Karpas-422 (cell line): Measurements from ENCODE around the gene TSPAN4. TPM values are rescaled to one million over a fixed set of nuclear protein-coding genes. Genes with fewer than 3 reads are reported as not detected.

Source experiments
- DNase-seq: peaks from one replicate; pipeline ENCODE4 v3.0.0-alpha.2; 2015
- H2AFZ ChIP-seq: fragments of 200-600 bp; sonication (generic); 2 replicates; pipeline ENCODE4 v1.6.1; 2014; ENCODE audit warnings: antibody characterized with exemption, low read length, mixed read lengths
- H3K27ac ChIP-seq: fragments of 200-600 bp; sonication (generic); 2 replicates; pipeline ENCODE4 v1.5.1; 2014; ENCODE audit warnings: mild to moderate bottlenecking, low read length, moderate library complexity
- H3K27me3 ChIP-seq: fragments of 200-600 bp; sonication (generic); 2 replicates; pipeline ENCODE4 v1.6.1; 2014; ENCODE audit warnings: low read length, mixed read lengths
- H3K36me3 ChIP-seq: fragments of 200-600 bp; sonication (generic); 2 replicates; pipeline ENCODE4 v1.6.1; 2014; ENCODE audit warnings: low read length, mixed read lengths; ENCODE audit not compliant: insufficient read depth
- H3K4me1 ChIP-seq: fragments of 200-600 bp; sonication (generic); 2 replicates; pipeline ENCODE4 v1.6.1; 2014; ENCODE audit warnings: mild to moderate bottlenecking, low read length, mixed read lengths
- H3K4me2 ChIP-seq: fragments of 200-600 bp; sonication (generic); 2 replicates; pipeline ENCODE4 v1.6.1; 2014; ENCODE audit warnings: low read length, low read depth, mild to moderate bottlenecking; ENCODE audit not compliant: poor library complexity, severe bottlenecking
- H3K4me3 ChIP-seq: fragments of 200-600 bp; sonication (generic); 2 replicates; pipeline ENCODE4 v1.5.1; 2014; ENCODE audit warnings: mild to moderate bottlenecking, antibody characterized with exemption, low read length, mixed read lengths
- H3K79me2 ChIP-seq: fragments of 200-600 bp; sonication (generic); 2 replicates; pipeline ENCODE4 v1.6.1; 2014; ENCODE audit warnings: mild to moderate bottlenecking, low read length, mixed read lengths
- H3K9ac ChIP-seq: fragments of 200-600 bp; sonication (generic); 2 replicates; pipeline ENCODE4 v1.6.0; 2014; ENCODE audit warnings: low read length
- H3K9me2 ChIP-seq: fragments of 200-600 bp; sonication (generic), shearing (Covaris generic); replicated peaks from 2 replicates; pipeline ENCODE4 v1.6.0; 2014; ENCODE audit warnings: mild to moderate bottlenecking, low read length, moderate library complexity; ENCODE audit not compliant: insufficient read depth
- H3K9me3 ChIP-seq: fragments of 300-700, 200-600 bp; sonication (generic); 2 replicates; pipeline ENCODE4 v1.6.1; 2014; ENCODE audit warnings: low read length, mixed read lengths
- H4K20me1 ChIP-seq: fragments of 200-600 bp; sonication (generic); 2 replicates; pipeline ENCODE4 v1.6.1; 2014; ENCODE audit warnings: mild to moderate bottlenecking, antibody characterized with exemption, low read length, low read depth; ENCODE audit not compliant: insufficient read depth
- total RNA-seq: library from RNA; depleted of rRNA; stranded (reverse); fragments of >200 nt; shearing (Covaris generic); gene quantifications from 2 replicates; pipeline ENCODE4 v1.2.3, GENCODE V29; 2014; ENCODE audit warnings: low replicate concordance

Gene TSPAN4
- total RNA-seq, 1 experiment from 2014 or later: not detected

DNA sequence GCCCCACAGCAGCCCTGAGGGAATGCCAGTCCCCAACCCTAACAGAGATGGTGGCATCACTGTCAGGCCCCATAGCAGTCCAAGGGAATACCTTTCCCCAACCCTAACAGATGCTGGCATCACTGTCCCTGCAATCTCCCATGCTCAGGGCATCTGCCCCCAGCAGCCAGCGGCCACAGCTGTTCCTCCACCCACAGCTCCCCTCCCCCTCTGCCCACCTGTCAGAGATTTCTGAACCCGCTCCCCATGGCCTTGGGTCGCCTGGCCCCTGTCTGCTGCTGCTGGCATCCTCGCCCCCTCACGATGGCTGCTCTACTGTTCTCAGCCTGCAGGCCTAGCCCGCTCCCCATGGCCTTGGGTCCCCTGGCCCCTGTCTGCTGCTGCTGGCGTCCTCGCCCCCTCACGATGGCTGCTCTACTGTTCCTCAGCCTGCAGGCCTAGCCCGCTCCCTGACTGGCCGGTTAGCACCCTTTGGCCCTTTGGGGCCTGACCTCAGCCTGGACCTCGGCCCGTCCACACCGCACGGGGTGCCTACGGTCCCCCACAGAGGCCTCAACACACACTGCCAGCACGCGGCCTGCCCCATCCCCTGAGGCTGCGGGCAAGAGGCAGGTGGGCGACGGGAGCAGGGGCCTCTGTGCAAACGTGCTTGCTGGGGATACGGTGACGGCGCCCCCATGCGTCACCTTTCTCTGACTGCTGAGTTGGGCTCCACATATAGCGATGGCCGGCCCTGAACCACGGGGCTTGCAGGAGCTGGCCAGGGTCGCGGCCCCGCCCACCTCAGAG lies 47.2 kb downstream of the TSPAN4 start:
- no peak for DNase-seq
- H3K9me3 ChIP-seq: no peaks in the 10 kb centered on the region
- H3K36me3 ChIP-seq: no peaks in the 10 kb centered on the region
- no peaks in the 10 kb centered on the region for H3K79me2 ChIP-seq
- H3K27me3 ChIP-seq: no peaks in the 10 kb centered on the region
- no peak overlapping the region for H3K9ac ChIP-seq
- no peak overlapping the region for H3K4me2 ChIP-seq
- no peak overlapping the region for H2AFZ ChIP-seq
- no peak overlapping the region for H3K4me3 ChIP-seq
- no peaks in the 10 kb centered on the region for H3K4me1 ChIP-seq
- no peak overlapping the region for H3K27ac ChIP-seq
- H4K20me1 ChIP-seq: no peaks in the 10 kb centered on the region
- no peaks in the 10 kb centered on the region for H3K9me2 ChIP-seq

DNA sequence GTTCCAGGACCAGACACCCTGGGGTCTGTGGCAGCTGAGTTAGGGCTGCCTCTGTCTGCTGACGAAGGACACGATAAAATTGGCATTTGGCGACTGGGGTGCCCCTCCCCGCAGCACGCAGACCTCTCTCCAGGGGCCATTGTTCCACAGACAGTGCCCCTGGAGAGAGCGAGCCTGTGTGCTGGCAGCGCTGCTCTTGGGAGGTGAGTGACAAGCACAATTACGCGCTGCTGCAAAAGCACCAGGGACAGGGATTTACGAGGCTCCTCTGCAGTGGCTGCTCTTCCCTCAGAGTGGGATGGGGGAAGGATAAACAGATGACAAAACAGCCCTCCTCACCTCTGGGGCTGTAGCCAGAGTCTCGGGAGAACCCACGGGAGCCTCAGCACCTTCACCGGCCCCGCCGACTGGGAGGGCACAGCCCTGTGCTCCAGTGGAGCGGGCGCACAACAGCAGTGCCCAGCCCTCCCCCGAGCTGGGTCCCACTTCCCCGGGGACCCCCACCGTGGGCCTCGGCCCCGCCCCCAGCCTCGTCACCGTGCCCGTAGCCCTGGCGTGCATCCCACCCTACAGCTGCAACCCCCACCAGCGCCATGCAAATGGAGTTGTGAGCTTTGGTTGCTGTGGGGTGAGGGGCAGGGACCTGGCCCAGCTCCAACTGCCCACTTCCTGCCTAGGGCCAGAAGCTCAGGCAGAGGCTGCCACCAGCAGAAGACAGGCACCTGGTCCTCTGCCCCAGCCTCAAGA lies 48.3 kb downstream of the TSPAN4 start:
- no peak overlapping the region for H2AFZ ChIP-seq
- no peak overlapping the region for H3K9ac ChIP-seq
- H3K4me2 ChIP-seq: no peak overlapping the region
- no peak overlapping the region for H3K4me3 ChIP-seq
- H3K9me3 ChIP-seq: no peaks in the 10 kb centered on the region
- H3K4me1 ChIP-seq: no peaks in the 10 kb centered on the region
- no peaks in the 10 kb centered on the region for H4K20me1 ChIP-seq
- H3K36me3 ChIP-seq: no peaks in the 10 kb centered on the region
- no peak for DNase-seq
- no peaks in the 10 kb centered on the region for H3K79me2 ChIP-seq
- no peaks in the 10 kb centered on the region for H3K27me3 ChIP-seq
- no peak overlapping the region for H3K27ac ChIP-seq
- no peaks in the 10 kb centered on the region for H3K9me2 ChIP-seq

DNA sequence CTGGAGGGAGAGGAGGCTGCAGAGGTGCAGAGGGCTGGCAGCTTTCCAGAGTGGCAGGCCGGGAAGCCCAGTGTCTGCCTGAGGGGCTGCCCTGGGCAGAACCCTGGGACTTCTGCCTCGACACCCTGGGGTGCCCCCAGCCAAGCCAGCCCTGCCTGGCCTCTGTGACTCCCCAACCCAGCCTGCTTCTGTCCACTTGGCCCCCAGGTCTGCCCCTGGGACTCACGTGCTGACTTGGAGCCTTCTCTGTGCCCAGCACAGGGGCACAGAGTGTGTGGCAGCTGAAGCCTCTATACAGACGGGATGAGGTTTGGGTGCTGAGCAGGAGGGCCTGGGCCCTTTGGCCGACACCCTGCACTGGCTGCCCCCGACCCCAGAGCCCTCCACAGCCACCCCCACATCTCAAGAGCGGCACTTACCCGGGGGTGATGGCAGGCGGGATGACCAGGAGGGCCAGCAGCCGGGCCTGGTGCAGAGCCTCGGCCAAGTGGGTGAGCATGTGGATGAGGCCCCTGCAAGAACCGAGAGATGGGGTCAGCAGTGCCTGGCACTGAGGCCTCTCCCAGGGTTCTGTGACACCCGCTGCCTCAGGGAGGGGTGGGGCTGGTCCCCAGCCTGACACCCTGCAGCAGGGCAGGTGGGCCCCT lies 50.5 kb downstream of the TSPAN4 start:
- Histone ChIP-seq H3K4me2 (no peak overlapping the region), H3K9me2 (no peaks in the 10 kb centered on the region), H4K20me1 (no peaks in the 10 kb centered on the region), H3K79me2 (no peaks in the 10 kb centered on the region), H3K4me3 (no peak overlapping the region), H3K4me1 (no peaks in the 10 kb centered on the region), H3K27ac (no peak overlapping the region), H3K9me3 (no peaks in the 10 kb centered on the region), H3K9ac (no peak overlapping the region), H3K27me3 (no peaks in the 10 kb centered on the region), H3K36me3 (no peaks in the 10 kb centered on the region), H2AFZ (no peak overlapping the region)
- DNase-seq: no peak

DNA sequence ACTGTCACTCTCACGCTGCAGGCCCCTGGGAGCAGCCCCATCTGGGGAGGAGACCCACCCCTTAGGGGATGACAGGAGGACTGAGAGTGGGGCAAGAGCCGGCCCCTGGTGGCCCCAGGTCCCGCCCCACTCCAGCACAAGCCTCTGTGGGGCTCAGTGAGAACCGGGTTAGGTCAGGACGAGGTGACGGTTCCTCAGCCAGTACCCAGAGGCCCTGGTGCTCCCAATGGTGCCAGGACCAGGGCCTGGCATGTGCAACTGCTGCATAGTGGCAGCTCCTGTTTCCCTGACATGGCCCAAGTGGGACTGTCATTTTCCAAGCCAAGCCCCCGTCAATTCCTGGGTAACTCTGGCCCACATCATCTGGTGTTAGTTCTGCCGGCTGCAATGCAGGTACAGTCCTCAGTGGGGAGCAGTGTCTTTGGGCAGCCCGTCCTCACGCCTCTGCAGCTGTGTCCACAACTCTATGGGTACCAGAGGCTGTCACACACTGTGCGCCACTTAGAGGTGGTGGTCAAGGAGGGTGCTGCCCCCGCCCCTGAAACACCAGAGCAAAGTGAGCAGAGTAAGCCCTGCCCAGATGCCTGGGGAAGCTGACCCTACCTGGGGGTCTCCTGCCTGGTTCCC lies 52.0 kb downstream of the TSPAN4 start:
- Histone ChIP-seq H3K4me3 (no peak overlapping the region), H3K4me1 (no peaks in the 10 kb centered on the region)

DNA sequence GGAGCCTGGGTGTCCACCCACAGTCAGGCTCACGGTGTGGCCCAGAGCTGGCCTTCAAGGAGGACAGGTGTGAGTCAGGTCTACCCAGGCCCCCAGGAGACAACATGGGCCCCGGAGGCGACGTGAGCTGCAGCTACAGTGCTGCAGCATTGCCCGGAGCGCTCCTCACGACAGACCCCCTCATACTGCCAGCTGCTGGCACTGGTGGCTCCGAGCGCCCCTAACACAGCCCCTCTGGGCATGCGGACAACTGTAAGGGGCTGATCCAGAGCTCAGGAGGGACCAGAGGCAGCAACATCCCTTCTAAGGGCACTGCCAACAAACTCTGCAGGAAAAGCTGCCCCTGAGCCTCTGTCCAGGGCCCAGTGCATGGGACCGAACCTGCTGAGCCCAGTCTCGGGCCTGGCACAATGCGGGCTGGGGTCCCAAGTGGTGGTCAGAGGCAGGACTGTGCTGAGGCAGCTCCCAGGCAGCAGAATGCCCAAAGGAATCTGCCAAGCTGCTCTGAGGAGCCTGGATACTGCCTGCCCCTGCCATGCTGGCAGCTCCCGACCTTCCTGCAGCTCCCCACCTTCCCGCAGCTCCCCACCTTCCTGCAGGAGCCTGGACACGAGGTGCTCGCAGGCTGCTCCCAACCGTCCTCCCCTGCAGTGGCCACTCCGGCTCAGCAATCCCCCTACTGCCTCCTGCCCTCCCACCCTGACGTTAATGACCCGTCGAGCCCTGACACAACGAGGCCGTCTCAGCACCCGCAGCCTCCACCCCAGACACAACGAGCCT lies 52.9 kb downstream of the TSPAN4 start:
- Histone ChIP-seq H3K4me1 (no peaks in the 10 kb centered on the region), H3K9me3 (no peaks in the 10 kb centered on the region), H3K9ac (no peak overlapping the region), H3K4me2 (no peak overlapping the region), H2AFZ (no peak overlapping the region), H3K27ac (no peak overlapping the region), H4K20me1 (no peaks in the 10 kb centered on the region), H3K79me2 (no peaks in the 10 kb centered on the region), H3K4me3 (no peak overlapping the region), H3K36me3 (no peaks in the 10 kb centered on the region), H3K9me2 (no peaks in the 10 kb centered on the region), H3K27me3 (no peaks in the 10 kb centered on the region)
- DNase-seq: no peak

More for the DNA sequence above, 52.0 kb downstream of the TSPAN4 start:
- no peaks in the 10 kb centered on the region for H4K20me1 ChIP-seq
- H3K9me3 ChIP-seq: no peaks in the 10 kb centered on the region
- no peak for DNase-seq
- no peaks in the 10 kb centered on the region for H3K79me2 ChIP-seq
- no peak overlapping the region for H3K9ac ChIP-seq
- H3K4me2 ChIP-seq: no peak overlapping the region
- no peaks in the 10 kb centered on the region for H3K27me3 ChIP-seq
- H3K9me2 ChIP-seq: no peaks in the 10 kb centered on the region
- H2AFZ ChIP-seq: no peak overlapping the region
- H3K27ac ChIP-seq: no peak overlapping the region
- H3K36me3 ChIP-seq: no peaks in the 10 kb centered on the region

DNA sequence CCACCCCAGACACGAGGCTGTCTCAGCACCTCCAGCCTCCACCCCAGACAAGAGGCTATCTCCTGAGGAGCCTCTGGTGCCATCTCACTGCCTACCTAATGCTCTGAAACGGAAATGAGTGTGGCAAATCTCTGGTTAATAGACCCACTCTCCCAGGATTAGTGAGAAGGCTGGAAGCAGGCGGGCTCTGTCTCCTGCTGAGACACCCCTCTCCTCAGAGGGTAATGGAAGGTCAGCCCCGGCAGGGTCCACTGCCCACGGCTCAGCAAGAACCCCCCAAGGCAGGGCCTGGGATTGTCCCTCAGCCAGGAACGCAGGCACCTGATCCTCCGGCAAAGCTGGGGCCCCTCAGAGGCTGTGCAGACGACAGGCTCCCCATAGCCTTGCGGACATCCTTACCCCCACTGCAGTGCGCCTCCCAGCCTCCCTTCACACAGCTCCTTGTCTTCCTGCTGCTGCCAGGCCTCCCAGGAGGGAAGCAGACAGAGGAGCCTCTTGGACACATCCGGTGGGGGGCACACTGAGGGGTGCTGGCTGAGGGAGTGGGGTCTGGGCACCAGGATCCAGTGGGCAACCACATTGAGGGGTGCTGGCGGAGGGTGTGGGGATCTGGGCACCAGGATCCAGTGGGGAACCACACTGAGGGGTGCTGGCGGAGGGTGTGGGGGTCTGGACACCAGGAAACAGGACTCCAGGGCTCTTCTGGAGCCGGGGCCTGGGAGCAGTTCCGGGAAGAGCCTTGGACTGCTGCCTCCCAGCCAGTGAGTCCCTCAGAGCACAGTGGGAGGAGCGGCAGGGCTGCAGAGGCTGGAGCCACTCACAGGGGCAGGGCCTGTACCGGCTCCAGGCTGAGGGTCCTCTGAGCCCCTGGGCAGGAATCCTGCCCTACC lies 54.8 kb downstream of the TSPAN4 start:
- no peak overlapping the region for H3K9ac ChIP-seq
- H3K79me2 ChIP-seq: no peaks in the 10 kb centered on the region
- no peak overlapping the region for H2AFZ ChIP-seq

DNA sequence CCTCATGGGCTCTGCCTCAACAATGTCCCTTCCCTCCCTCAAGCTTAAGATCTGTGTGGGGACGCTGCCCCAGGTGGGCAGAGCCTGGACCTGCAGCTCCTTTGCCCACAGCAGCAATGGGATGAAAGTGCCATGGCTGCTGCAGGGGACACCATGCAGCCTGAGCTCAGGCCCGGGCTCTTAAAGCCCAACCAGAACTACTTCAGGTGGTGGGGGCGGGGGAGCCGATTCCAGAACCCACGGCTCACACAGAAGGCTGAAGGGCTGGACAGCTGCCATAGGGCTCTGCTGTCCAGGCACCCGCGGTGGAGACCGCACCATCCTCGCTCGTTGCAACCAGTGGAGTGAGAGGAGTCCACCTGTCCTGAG lies 55.5 kb downstream of the TSPAN4 start:
- Histone ChIP-seq H3K4me1 (no peaks in the 10 kb centered on the region), H3K4me2 (no peak overlapping the region), H4K20me1 (no peaks in the 10 kb centered on the region), H3K9me2 (no peaks in the 10 kb centered on the region), H3K9me3 (no peaks in the 10 kb centered on the region), H3K79me2 (no peaks in the 10 kb centered on the region), H3K27ac (no peak overlapping the region), H3K36me3 (no peaks in the 10 kb centered on the region), H2AFZ (no peak overlapping the region), H3K4me3 (no peak overlapping the region), H3K9ac (no peak overlapping the region), H3K27me3 (no peaks in the 10 kb centered on the region)
- DNase-seq: no peak

More for the DNA sequence above, 54.8 kb downstream of the TSPAN4 start:
- Histone ChIP-seq H3K4me3 (no peak overlapping the region), H4K20me1 (no peaks in the 10 kb centered on the region), H3K36me3 (no peaks in the 10 kb centered on the region), H3K9me2 (no peaks in the 10 kb centered on the region), H3K9me3 (no peaks in the 10 kb centered on the region), H3K27me3 (no peaks in the 10 kb centered on the region), H3K27ac (no peak overlapping the region), H3K4me1 (no peaks in the 10 kb centered on the region), H3K4me2 (no peak overlapping the region)
- no peak for DNase-seq
